Upper lobe of left lung (tissue), 6 donors: Measurements from ENCODE around the gene SORCS3. TPM values are rescaled to one million over a fixed set of nuclear protein-coding genes. Genes with fewer than 3 reads are reported as not detected.

Source experiments
- ATAC-seq, 2 donors: fragments of 200-7000 bp; cut with Tn5 transposase; one replicate each; pipeline ENCODE4 v1.9.1; 2022; ENCODE audit warnings: mild to moderate bottlenecking in 2 of 2, moderate library complexity in 2 of 2; ENCODE audit not compliant: low FRiP score in 2 of 2
- DNase-seq, 2 donors: peaks; one replicate each; pipeline ENCODE4 v3.0.0-alpha.2; 2019 to 2020
- H3K27ac ChIP-seq, 4 donors: fragments of 200-600 bp; sonication (generic); one replicate each; pipeline ENCODE4 v1.5.1; 2016 to 2019
- H3K27me3 ChIP-seq, 4 donors: fragments of 200-600 bp; sonication (generic); one replicate each; pipeline ENCODE4 v1.5.1; 2017 to 2019
- H3K36me3 ChIP-seq, 4 donors: fragments of 200-600 bp; sonication (generic); one replicate each; pipeline ENCODE4 v1.5.1; 2016 to 2019
- H3K4me1 ChIP-seq, 4 donors: fragments of 200-600 bp; sonication (generic); one replicate each; pipeline ENCODE4 v1.5.1; 2018 to 2019
- H3K4me3 ChIP-seq, 4 donors: fragments of 200-600 bp; sonication (generic); one replicate each; pipeline ENCODE4 v1.5.1; 2017 to 2019; ENCODE audit warnings: mild to moderate bottlenecking in 2 of 4, moderate library complexity in 1 of 4
- H3K9me3 ChIP-seq, 4 donors: fragments of 200-600 bp; sonication (generic); one replicate each; pipeline ENCODE4 v1.5.1; 2018 to 2019
- CTCF ChIP-seq, 6 experiments: fragments of 450-650 bp in 4 of 6; fragments of 200-600 bp in 2 of 6; sonication (generic) in 2 of 6; IDR thresholded peaks; one replicate each; pipeline ENCODE4 v1.5.1; 2016 to 2019; ENCODE audit warnings: antibody characterized with exemption in 6 of 6
- EP300 ChIP-seq, 4 donors: sonication (generic); formaldehyde crosslinking; IDR thresholded peaks; one replicate each; pipeline ENCODE4 v1.5.1; 2017; ENCODE audit warnings: antibody characterized with exemption in 4 of 4, control low read depth in 2 of 4
- POLR2A ChIP-seq, 4 donors: fragments of 450-650 bp; IDR thresholded peaks; one replicate each; pipeline ENCODE4 v1.5.1; 2016 to 2017; ENCODE audit warnings: antibody characterized with exemption in 4 of 4, mild to moderate bottlenecking in 2 of 4
- POLR2AphosphoS5 ChIP-seq, 2 donors: sonication (generic); formaldehyde crosslinking; IDR thresholded peaks; one replicate each; pipeline ENCODE4 v1.5.1; 2017; ENCODE audit warnings: antibody characterized with exemption in 2 of 2
- WGBS, 2 donors: methylation state at CpG; one replicate each; pipeline ENCODE4 v1.1.5; 2017 to 2018; 5-methylcytosine and 5-hydroxymethylcytosine counted together
- total RNA-seq, 6 donors: library from RNA; depleted of rRNA in 4 of 6; stranded (reverse); fragments of >200 nt in 4 of 6; gene quantifications; one replicate each; pipeline versions ENCODE4 v1.1.0 to v1.2.1, GENCODE V29; 2016 to 2021
- donor health status: DM: no; HTN: no; CAD: no; lungs with moderate emphysema.
- donor health status: DM: no; HTN: yes; CAD: no; lungs with severe emphysema.

SORCS3 gene
- total RNA-seq, 6 donors from 2014 or later: not detected

- Histone ChIP-seq H3K36me3 (no peaks in the 10 kb centered on the region), H3K27ac (no peak overlapping the region), H3K4me1 (no peaks in the 10 kb centered on the region), H3K4me3 (no peak overlapping the region), H3K27me3 (no peaks in the 10 kb centered on the region), H3K9me3 (no peaks in the 10 kb centered on the region)
- 57 to 87% methylated on average over 3 of the region's 3 CpGs for WGBS, 2 donors
- ATAC-seq: no peak
- DNase-seq: no peak
- TF ChIP-seq POLR2A (IDR thresholded peaks at IDR 0.05) (no peak), EP300 (IDR thresholded peaks at IDR 0.05) (no peak), CTCF (IDR thresholded peaks at IDR 0.05) (no peak), POLR2AphosphoS5 (IDR thresholded peaks at IDR 0.05) (no peak)
These were observed 100.0 kb downstream of the SORCS3 start for GRCh38 chr10:104741127-104741526.

GRCh38 chr10:104744052-104744451 is 103.0 kb downstream of the SORCS3 start:
- WGBS, 2 donors: 52 to 76% methylated on average over 1 of the region's 1 CpG
- Histone ChIP-seq H3K9me3 (no peaks in the 10 kb centered on the region), H3K27ac (no peak overlapping the region), H3K27me3 (no peaks in the 10 kb centered on the region), H3K4me1 (no peaks in the 10 kb centered on the region), H3K36me3 (no peaks in the 10 kb centered on the region), H3K4me3 (no peak overlapping the region)
- ATAC-seq: no peak
- TF ChIP-seq EP300 (IDR thresholded peaks at IDR 0.05) (no peak), POLR2A (IDR thresholded peaks at IDR 0.05) (no peak), CTCF (IDR thresholded peaks at IDR 0.05) (no peak), POLR2AphosphoS5 (IDR thresholded peaks at IDR 0.05) (no peak)
- DNase-seq: no peak

GRCh38 chr10:104750291-104750690 is 109.2 kb downstream of the SORCS3 start:
- Histone ChIP-seq H3K4me1 (no peaks in the 10 kb centered on the region), H3K27me3 (no peaks in the 10 kb centered on the region), H3K27ac (no peak overlapping the region), H3K4me3 (no peak overlapping the region), H3K36me3 (no peaks in the 10 kb centered on the region), H3K9me3 (no peaks in the 10 kb centered on the region)
- TF ChIP-seq POLR2AphosphoS5 (IDR thresholded peaks at IDR 0.05): no peak
- TF ChIP-seq EP300 (IDR thresholded peaks at IDR 0.05): no peak
- TF ChIP-seq POLR2A (IDR thresholded peaks at IDR 0.05): no peak
- no peak for TF ChIP-seq CTCF (IDR thresholded peaks at IDR 0.05)
- 50% methylated on average over 2 of the region's 2 CpGs for WGBS, 2 donors
- ATAC-seq: no peak
- DNase-seq: no peak

- 78 to 83% methylated on average over 4 of the region's 4 CpGs for WGBS, 2 donors
- Histone ChIP-seq H3K27ac (no peak overlapping the region), H3K9me3 (no peaks in the 10 kb centered on the region), H3K36me3 (no peaks in the 10 kb centered on the region), H3K4me1 (no peaks in the 10 kb centered on the region), H3K4me3 (no peak overlapping the region), H3K27me3 (no peaks in the 10 kb centered on the region)
- no peak for DNase-seq
- TF ChIP-seq POLR2A (IDR thresholded peaks at IDR 0.05) (no peak), EP300 (IDR thresholded peaks at IDR 0.05) (no peak), CTCF (IDR thresholded peaks at IDR 0.05) (no peak), POLR2AphosphoS5 (IDR thresholded peaks at IDR 0.05) (no peak)
- no peak for ATAC-seq
These were observed 121.7 kb downstream of the SORCS3 start for GRCh38 chr10:104762793-104763192.

- DNase-seq: no peak
- ATAC-seq: no peak
- 18 to 67% methylated on average over 2 of the region's 2 CpGs for WGBS, 2 donors
These were observed 125.3 kb downstream of the SORCS3 start for GRCh38 chr10:104766341-104766740.

More at GRCh38 chr10:104766341-104766740, 125.3 kb downstream of the SORCS3 start:
- TF ChIP-seq POLR2A (IDR thresholded peaks at IDR 0.05): no peak
- TF ChIP-seq EP300 (IDR thresholded peaks at IDR 0.05): no peak
- no peak for TF ChIP-seq CTCF (IDR thresholded peaks at IDR 0.05)
- no peak for TF ChIP-seq POLR2AphosphoS5 (IDR thresholded peaks at IDR 0.05)
- Histone ChIP-seq H3K36me3 (no peaks in the 10 kb centered on the region), H3K27ac (no peak overlapping the region), H3K27me3 (no peaks in the 10 kb centered on the region), H3K4me1 (no peaks in the 10 kb centered on the region), H3K4me3 (no peak overlapping the region), H3K9me3 (no peaks in the 10 kb centered on the region)
